SK-N-SH treated with all-trans-retinoic acid at 6 μM for 48 hours (cell line): Measurements from ENCODE around the gene PRDM10.

Experiments
- ATAC-seq: fragments of 200-7000 bp; cut with Tn5 transposase; 3 replicates; pipeline ENCODE4 v1.9.1; 2020; ENCODE audit warnings: mild to moderate bottlenecking, moderate library complexity
- ARNTL ChIP-seq: fragments of 450-650 bp; formaldehyde crosslinking; IDR thresholded peaks from 2 replicates; pipeline ENCODE4 v1.5.0; 2020; ENCODE audit warnings: low read depth, mild to moderate bottlenecking, moderate library complexity, borderline replicate concordance
- BACH2 ChIP-seq: fragments of 250-450 bp; sonication (Bioruptor Pico); IDR thresholded peaks from 2 replicates; pipeline ENCODE4 v1.9.0; 2021; ENCODE audit warnings: mild to moderate bottlenecking, borderline replicate concordance
- CSDC2 ChIP-seq: fragments of 250-450 bp; sonication (Bioruptor Pico); IDR thresholded peaks from 2 replicates; pipeline ENCODE4 v1.5.0; 2020; ENCODE audit warnings: mild to moderate bottlenecking, moderate library complexity
- ESRRG ChIP-seq: fragments of 250-450 bp; sonication (Bioruptor Pico); IDR thresholded peaks from 2 replicates; pipeline ENCODE4 v1.6.1; 2021; ENCODE audit warnings: mild to moderate bottlenecking
- GLIS3 ChIP-seq: fragments of 250-450 bp; sonication (Bioruptor Pico); IDR thresholded peaks from 2 replicates; pipeline ENCODE4 v1.5.0; 2020; ENCODE audit warnings: mild to moderate bottlenecking, moderate library complexity
- ISL1 ChIP-seq: fragments of 250-450 bp; sonication (Bioruptor Pico); IDR thresholded peaks from 2 replicates; pipeline ENCODE4 v2.1.2; 2022; ENCODE audit warnings: mild to moderate bottlenecking, moderate library complexity
- OSR1 ChIP-seq: fragments of 250-450 bp; sonication (Bioruptor Pico); IDR thresholded peaks from 2 replicates; pipeline ENCODE4 v1.8.0; 2022; ENCODE audit warnings: moderate library complexity, mild to moderate bottlenecking, inconsistent platforms
- PPARA ChIP-seq: fragments of 250-450 bp; sonication (Bioruptor Pico); IDR thresholded peaks from 2 replicates; pipeline ENCODE4 v1.5.0; 2020; ENCODE audit warnings: mild to moderate bottlenecking, borderline replicate concordance
- RARB ChIP-seq: fragments of 250-450 bp; sonication (Bioruptor Pico); IDR thresholded peaks from 2 replicates; pipeline ENCODE4 v1.8.0; 2021; ENCODE audit warnings: mild to moderate bottlenecking, moderate library complexity
- SNAI2 ChIP-seq: fragments of 250-450 bp; sonication (Bioruptor Pico); IDR thresholded peaks from 2 replicates; pipeline ENCODE4 v1.5.0; 2020; ENCODE audit warnings: mild to moderate bottlenecking, moderate library complexity
- TCF4 ChIP-seq: fragments of 250-450 bp; sonication (Bioruptor Pico); IDR thresholded peaks from 2 replicates; pipeline ENCODE4 v1.8.0; 2021; ENCODE audit warnings: mild to moderate bottlenecking, moderate library complexity, borderline replicate concordance
- TOX ChIP-seq: fragments of 250-450 bp; sonication (Bioruptor Pico); IDR thresholded peaks from 2 replicates; pipeline ENCODE4 v1.8.0; 2021; ENCODE audit warnings: mild to moderate bottlenecking, moderate library complexity, borderline replicate concordance
- ZC3H10 ChIP-seq: fragments of 250-450 bp; sonication (Bioruptor Pico); IDR thresholded peaks from 2 replicates; pipeline ENCODE4 v1.5.1; 2021; ENCODE audit warnings: mild to moderate bottlenecking, moderate library complexity
- ZFP3 ChIP-seq: fragments of 250-450 bp; sonication (Bioruptor Pico); IDR thresholded peaks from 2 replicates; pipeline ENCODE4 v1.5.0; 2020; ENCODE audit warnings: mild to moderate bottlenecking, moderate library complexity
- ZFP30 ChIP-seq: fragments of 450-650 bp; formaldehyde crosslinking; IDR thresholded peaks from 2 replicates; pipeline ENCODE4 v1.5.0; 2022; ENCODE audit warnings: mild to moderate bottlenecking, moderate library complexity
- ZNF565 ChIP-seq: fragments of 450-650 bp; formaldehyde crosslinking; conservative IDR thresholded peaks from 2 replicates; pipeline ENCODE4 v1.5.0; 2020; ENCODE audit warnings: low read depth, mild to moderate bottlenecking, moderate library complexity
- ZNF70 ChIP-seq: fragments of 450-650 bp; formaldehyde crosslinking; IDR thresholded peaks from 2 replicates; pipeline ENCODE4 v1.5.0; 2020; ENCODE audit warnings: mild to moderate bottlenecking, moderate library complexity
- ZNF8 ChIP-seq: fragments of 450-650 bp; formaldehyde crosslinking; IDR thresholded peaks from 2 replicates; pipeline ENCODE4 v1.5.0; 2020; ENCODE audit warnings: mild to moderate bottlenecking, moderate library complexity
- TF ChIP-seq, protein P1 (sequence below): fragments of 250-450 bp; sonication (Bioruptor Pico); IDR thresholded peaks from 2 replicates; pipeline ENCODE4 v1.8.0; 2020; ENCODE audit warnings: mild to moderate bottlenecking, moderate library complexity, borderline replicate concordance
- TF ChIP-seq, protein P2 (sequence below): fragments of 250-450 bp; sonication (Bioruptor Pico); IDR thresholded peaks from 2 replicates; pipeline ENCODE4 v1.8.0; 2021; ENCODE audit warnings: low read depth, mild to moderate bottlenecking, moderate library complexity, borderline replicate concordance
- TF ChIP-seq, protein P3 (sequence below): fragments of 250-450 bp; sonication (Bioruptor Pico); IDR thresholded peaks from 2 replicates; pipeline ENCODE4 v1.5.0; 2020; ENCODE audit warnings: mild to moderate bottlenecking, moderate library complexity
- TF ChIP-seq, protein P4 (sequence below): fragments of 250-450 bp; sonication (Bioruptor Pico); IDR thresholded peaks from 2 replicates; pipeline ENCODE4 v1.5.1; 2020; ENCODE audit warnings: low read depth, mild to moderate bottlenecking, moderate library complexity

PRDM10 gene

DNA sequence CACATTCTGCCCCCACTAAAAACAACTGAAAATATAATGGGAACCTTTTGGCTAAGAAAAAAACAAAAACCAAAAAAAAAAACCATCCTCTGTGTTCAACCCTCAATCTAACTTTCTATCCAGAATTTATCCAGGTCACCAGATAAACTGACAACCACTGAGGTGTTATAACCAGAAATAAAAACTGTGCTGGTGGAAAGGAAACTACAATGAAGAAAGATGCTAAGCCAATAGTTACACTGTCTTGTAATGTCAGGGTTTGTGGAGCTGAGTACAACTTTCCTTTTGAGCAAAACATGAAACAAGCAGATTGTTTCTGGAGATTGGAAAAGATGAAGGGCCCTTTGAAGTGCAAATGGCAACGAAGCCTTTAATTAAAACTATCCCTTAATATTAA, 50.8 kb downstream of the PRDM10 start:
- no peak for TF ChIP-seq TCF4 (CRISPR knock-in tag)
- no peak for TF ChIP-seq ZC3H10 (CRISPR knock-in tag)
- TF ChIP-seq ZFP30 (CRISPR knock-in tag): no peak
- no peak for TF ChIP-seq ESRRG
- TF ChIP-seq SNAI2: no peak
- TF ChIP-seq, protein P1, sequence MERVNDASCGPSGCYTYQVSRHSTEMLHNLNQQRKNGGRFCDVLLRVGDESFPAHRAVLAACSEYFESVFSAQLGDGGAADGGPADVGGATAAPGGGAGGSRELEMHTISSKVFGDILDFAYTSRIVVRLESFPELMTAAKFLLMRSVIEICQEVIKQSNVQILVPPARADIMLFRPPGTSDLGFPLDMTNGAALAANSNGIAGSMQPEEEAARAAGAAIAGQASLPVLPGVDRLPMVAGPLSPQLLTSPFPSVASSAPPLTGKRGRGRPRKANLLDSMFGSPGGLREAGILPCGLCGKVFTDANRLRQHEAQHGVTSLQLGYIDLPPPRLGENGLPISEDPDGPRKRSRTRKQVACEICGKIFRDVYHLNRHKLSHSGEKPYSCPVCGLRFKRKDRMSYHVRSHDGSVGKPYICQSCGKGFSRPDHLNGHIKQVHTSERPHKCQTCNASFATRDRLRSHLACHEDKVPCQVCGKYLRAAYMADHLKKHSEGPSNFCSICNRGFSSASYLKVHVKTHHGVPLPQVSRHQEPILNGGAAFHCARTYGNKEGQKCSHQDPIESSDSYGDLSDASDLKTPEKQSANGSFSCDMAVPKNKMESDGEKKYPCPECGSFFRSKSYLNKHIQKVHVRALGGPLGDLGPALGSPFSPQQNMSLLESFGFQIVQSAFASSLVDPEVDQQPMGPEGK (CRISPR knock-in tag): no peak
- no peak for TF ChIP-seq PPARA (CRISPR knock-in tag)
- TF ChIP-seq CSDC2: no peak
- no peak for TF ChIP-seq RARB (CRISPR knock-in tag)
- no peak for TF ChIP-seq ZNF565 (CRISPR knock-in tag)
- TF ChIP-seq GLIS3 (CRISPR knock-in tag): no peak
- no peak for TF ChIP-seq BACH2
- TF ChIP-seq ARNTL (CRISPR knock-in tag): no peak
- TF ChIP-seq, protein P2, sequence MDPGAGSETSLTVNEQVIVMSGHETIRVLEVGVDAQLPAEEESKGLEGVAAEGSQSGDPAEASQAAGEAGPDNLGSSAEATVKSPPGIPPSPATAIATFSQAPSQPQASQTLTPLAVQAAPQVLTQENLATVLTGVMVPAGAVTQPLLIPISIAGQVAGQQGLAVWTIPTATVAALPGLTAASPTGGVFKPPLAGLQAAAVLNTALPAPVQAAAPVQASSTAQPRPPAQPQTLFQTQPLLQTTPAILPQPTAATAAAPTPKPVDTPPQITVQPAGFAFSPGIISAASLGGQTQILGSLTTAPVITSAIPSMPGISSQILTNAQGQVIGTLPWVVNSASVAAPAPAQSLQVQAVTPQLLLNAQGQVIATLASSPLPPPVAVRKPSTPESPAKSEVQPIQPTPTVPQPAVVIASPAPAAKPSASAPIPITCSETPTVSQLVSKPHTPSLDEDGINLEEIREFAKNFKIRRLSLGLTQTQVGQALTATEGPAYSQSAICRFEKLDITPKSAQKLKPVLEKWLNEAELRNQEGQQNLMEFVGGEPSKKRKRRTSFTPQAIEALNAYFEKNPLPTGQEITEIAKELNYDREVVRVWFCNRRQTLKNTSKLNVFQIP (CRISPR knock-in tag): no peak
- no peak for TF ChIP-seq ZFP3 (CRISPR knock-in tag)
- TF ChIP-seq, protein P3, sequence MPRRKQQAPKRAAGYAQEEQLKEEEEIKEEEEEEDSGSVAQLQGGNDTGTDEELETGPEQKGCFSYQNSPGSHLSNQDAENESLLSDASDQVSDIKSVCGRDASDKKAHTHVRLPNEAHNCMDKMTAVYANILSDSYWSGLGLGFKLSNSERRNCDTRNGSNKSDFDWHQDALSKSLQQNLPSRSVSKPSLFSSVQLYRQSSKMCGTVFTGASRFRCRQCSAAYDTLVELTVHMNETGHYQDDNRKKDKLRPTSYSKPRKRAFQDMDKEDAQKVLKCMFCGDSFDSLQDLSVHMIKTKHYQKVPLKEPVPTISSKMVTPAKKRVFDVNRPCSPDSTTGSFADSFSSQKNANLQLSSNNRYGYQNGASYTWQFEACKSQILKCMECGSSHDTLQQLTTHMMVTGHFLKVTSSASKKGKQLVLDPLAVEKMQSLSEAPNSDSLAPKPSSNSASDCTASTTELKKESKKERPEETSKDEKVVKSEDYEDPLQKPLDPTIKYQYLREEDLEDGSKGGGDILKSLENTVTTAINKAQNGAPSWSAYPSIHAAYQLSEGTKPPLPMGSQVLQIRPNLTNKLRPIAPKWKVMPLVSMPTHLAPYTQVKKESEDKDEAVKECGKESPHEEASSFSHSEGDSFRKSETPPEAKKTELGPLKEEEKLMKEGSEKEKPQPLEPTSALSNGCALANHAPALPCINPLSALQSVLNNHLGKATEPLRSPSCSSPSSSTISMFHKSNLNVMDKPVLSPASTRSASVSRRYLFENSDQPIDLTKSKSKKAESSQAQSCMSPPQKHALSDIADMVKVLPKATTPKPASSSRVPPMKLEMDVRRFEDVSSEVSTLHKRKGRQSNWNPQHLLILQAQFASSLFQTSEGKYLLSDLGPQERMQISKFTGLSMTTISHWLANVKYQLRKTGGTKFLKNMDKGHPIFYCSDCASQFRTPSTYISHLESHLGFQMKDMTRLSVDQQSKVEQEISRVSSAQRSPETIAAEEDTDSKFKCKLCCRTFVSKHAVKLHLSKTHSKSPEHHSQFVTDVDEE (CRISPR knock-in tag): no peak
- no peak for TF ChIP-seq ISL1 (CRISPR knock-in tag)
- no peak for TF ChIP-seq ZNF70 (CRISPR knock-in tag)
- no peak for TF ChIP-seq TOX (CRISPR knock-in tag)
- no peak for ATAC-seq

DNA sequence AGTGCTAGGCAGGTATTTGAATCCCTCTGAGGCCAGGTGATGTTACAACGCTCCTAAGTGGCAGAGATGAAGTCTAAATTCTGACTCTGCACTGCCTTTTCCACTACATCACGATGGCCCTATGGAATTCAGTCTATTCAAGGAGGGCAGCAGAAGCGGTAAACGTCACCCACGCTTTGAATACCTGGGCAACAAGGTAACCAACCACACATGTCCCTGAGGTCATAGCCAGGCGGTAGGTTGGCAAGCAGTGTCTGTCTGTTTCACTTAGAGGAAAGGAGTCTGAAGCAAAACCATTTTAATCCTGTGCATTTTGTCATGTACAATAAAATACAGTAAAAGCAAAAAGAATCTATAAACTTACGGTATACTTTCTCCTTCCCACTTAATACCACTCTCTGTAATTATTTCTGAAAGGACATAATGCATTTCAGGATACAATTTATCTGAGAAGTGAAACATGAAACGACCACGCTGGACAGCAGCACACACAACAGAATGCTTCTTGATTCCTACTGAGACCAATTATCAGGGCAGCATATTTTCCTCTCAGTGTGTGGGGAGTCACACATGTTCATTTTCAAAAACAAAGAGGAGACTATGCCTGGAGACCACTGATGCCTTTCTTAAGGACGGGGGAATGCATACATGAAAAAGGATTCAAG, 51.3 kb downstream of the PRDM10 start:
- TF ChIP-seq, protein P4, sequence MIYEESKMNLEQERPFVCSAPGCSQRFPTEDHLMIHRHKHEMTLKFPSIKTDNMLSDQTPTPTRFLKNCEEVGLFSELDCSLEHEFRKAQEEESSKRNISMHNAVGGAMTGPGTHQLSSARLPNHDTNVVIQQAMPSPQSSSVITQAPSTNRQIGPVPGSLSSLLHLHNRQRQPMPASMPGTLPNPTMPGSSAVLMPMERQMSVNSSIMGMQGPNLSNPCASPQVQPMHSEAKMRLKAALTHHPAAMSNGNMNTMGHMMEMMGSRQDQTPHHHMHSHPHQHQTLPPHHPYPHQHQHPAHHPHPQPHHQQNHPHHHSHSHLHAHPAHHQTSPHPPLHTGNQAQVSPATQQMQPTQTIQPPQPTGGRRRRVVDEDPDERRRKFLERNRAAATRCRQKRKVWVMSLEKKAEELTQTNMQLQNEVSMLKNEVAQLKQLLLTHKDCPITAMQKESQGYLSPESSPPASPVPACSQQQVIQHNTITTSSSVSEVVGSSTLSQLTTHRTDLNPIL: no peak
- no peak for TF ChIP-seq SNAI2
- TF ChIP-seq, all 23 proteins: peak for 0

DNA sequence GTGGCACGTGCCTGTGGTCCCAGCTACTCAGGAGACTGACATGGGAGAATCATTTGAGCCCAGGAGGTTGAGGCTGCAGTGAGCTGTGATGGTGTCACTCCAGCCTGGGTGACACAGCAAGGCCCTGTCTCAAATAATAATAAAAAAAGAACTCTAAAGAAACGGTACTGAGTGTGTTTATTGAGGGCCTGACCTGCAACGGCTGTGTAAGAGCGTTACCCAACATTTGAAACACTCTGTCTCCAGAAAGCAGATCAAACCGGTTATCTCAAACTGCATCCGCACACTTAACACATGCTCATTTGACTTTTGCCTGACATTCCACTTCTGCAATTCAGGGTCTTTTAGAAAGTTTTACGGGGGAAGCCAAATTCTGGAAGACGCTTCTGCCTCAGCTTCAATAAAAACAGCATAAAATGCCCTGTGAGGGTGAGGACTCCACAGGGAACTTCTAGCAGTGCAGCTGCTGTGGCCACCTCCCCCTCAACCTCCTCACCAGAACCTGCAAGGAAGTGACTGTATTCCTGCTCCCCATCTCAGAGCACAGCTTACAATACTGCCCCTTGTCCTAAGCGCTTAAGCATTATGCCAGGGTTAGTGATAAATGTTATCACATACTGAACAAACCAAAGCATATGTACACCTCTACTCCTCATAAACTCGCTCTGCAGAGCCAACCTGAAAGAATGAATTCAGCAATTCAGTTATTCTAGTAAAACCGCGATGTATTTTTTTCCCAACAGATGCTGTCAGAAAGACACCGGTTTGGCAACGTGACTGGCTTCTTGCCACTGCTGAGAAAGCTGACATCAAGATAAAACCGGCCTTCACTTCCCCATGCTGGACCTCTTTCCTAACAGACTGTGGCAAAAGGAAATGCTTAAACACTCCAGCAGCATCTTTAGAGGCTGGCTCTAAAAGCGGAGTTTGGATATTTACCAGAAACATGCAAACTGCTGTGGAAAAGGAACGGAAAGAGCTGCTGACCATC, 52.2 kb downstream of the PRDM10 start:
- peak; percentile 37; the same call in 2 of the 3 replicates for ATAC-seq
- TF ChIP-seq, protein P1 (CRISPR knock-in tag): no peak
- no peak for TF ChIP-seq ARNTL (CRISPR knock-in tag)
- TF ChIP-seq OSR1 (CRISPR knock-in tag): no peak
- TF ChIP-seq PPARA (CRISPR knock-in tag): no peak
- TF ChIP-seq ZNF565 (CRISPR knock-in tag): no peak
- no peak for TF ChIP-seq TOX (CRISPR knock-in tag)
- no peak for TF ChIP-seq SNAI2
- TF ChIP-seq TCF4 (CRISPR knock-in tag): no peak
- no peak for TF ChIP-seq GLIS3 (CRISPR knock-in tag)
- no peak for TF ChIP-seq ZC3H10 (CRISPR knock-in tag)
- TF ChIP-seq, protein P2 (CRISPR knock-in tag): no peak
- TF ChIP-seq BACH2: no peak
- TF ChIP-seq ZNF8: no peak
- TF ChIP-seq RARB (CRISPR knock-in tag): no peak
- TF ChIP-seq ISL1 (CRISPR knock-in tag): no peak

More for the DNA sequence above, 51.3 kb downstream of the PRDM10 start:
- ATAC-seq: peak; percentile 79
